HEK293 (cell line): ENCODE results near the gene PDZRN3.

Experiments
- CTCF ChIA-PET: fragments of 350-600 bp; formaldehyde crosslinking; extraction: SDS; loops from one replicate; lab custom pipeline; 2021; ENCODE audit warnings: antibody characterized with exemption; lab: Yijun Ruan, JAX
- POLR2A ChIA-PET: fragments of 300-600 bp; formaldehyde crosslinking; extraction: SDS; loops from one replicate; lab custom pipeline; 2020; ENCODE audit warnings: antibody characterized with exemption, inconsistent platforms; lab: Yijun Ruan, JAX
- H3K27ac ChIP-seq: fragments of 200-500 bp; sonication (Bioruptor generic); 2 replicates; pipeline ENCODE4 v1.5.1; 2014; ENCODE audit warnings: low read depth, low read length, control low read depth, inconsistent platforms; ENCODE audit errors: extremely low read depth
- H3K36me3 ChIP-seq, 2 experiments: fragments of 200-500 bp in 1 of 2; sonication (Bioruptor generic) in 1 of 2; 1 replicate in 1 of 2; 2 replicates in 1 of 2; pipeline ENCODE4 v1.5.1; 2014 to 2017; ENCODE audit warnings: inconsistent platforms in 2 of 2, low read length in 2 of 2; ENCODE audit not compliant: control insufficient read depth in 2 of 2, insufficient read depth in 1 of 2
- H3K4me1 ChIP-seq: fragments of 200-500 bp; sonication (Bioruptor generic); 2 replicates; pipeline ENCODE4 v1.5.1; 2014; ENCODE audit warnings: mild to moderate bottlenecking, low read length, inconsistent platforms; ENCODE audit not compliant: control insufficient read depth, insufficient read depth
- H3K4me3 ChIP-seq: 2 replicates; pipeline ENCODE4 v1.5.1; 2011; ENCODE audit warnings: low read depth, mild to moderate bottlenecking, control low read depth, low read length, moderate library complexity
- H3K9me3 ChIP-seq: fragments of 200-500 bp; sonication (Bioruptor generic); 2 replicates; pipeline ENCODE4 v1.5.1; 2014; ENCODE audit warnings: low read depth, low read length, inconsistent platforms; ENCODE audit not compliant: control insufficient read depth, insufficient read depth
- HOXD13 ChIP-seq: sonication (generic); formaldehyde crosslinking; IDR thresholded peaks from 2 replicates; pipeline ENCODE4 v1.8.0; 2022; ENCODE audit warnings: missing genetic modification reagents, borderline replicate concordance
- PRDM2 ChIP-seq: fragments of 450-650 bp; formaldehyde crosslinking; IDR thresholded peaks from 2 replicates; pipeline ENCODE4 v1.5.1; 2016; ENCODE audit warnings: missing biosample characterization, missing genetic modification characterization, borderline replicate concordance
- ZBTB10 ChIP-seq: fragments of 450-650 bp; formaldehyde crosslinking; IDR thresholded peaks from 2 replicates; pipeline ENCODE4 v1.5.1; 2016; ENCODE audit warnings: missing biosample characterization, missing genetic modification characterization
- ZFHX2 ChIP-seq: fragments of 450-650 bp; formaldehyde crosslinking; conservative IDR thresholded peaks from 2 replicates; pipeline ENCODE4 v1.5.1; 2016; ENCODE audit warnings: missing biosample characterization, missing genetic modification characterization
- ZNF114 ChIP-seq: fragments of 450-650 bp; formaldehyde crosslinking; IDR thresholded peaks from 2 replicates; pipeline ENCODE4 v1.5.0; 2017; ENCODE audit warnings: missing biosample characterization, missing genetic modification characterization
- ZNF121 ChIP-seq: fragments of 450-650 bp; formaldehyde crosslinking; IDR thresholded peaks from 2 replicates; pipeline ENCODE4 v1.5.1; 2016; ENCODE audit warnings: missing biosample characterization, missing genetic modification characterization
- ZNF157 ChIP-seq: fragments of 450-650 bp; formaldehyde crosslinking; IDR thresholded peaks from 2 replicates; pipeline ENCODE4 v1.5.1; 2016; ENCODE audit warnings: missing biosample characterization, missing genetic modification characterization
- ZNF221 ChIP-seq: fragments of 450-650 bp; formaldehyde crosslinking; IDR thresholded peaks from 2 replicates; pipeline ENCODE4 v1.5.1; 2017; ENCODE audit warnings: missing biosample characterization, missing genetic modification characterization, borderline replicate concordance
- ZNF488 ChIP-seq: fragments of 450-650 bp; formaldehyde crosslinking; IDR thresholded peaks from 2 replicates; pipeline ENCODE4 v1.5.1; 2016; ENCODE audit warnings: missing biosample characterization, missing genetic modification characterization
- ZNF530 ChIP-seq: fragments of 450-650 bp; formaldehyde crosslinking; IDR thresholded peaks from 2 replicates; pipeline ENCODE4 v1.5.1; 2016; ENCODE audit warnings: low read depth, missing biosample characterization, missing genetic modification characterization
- ZNF670 ChIP-seq: fragments of 450-650 bp; formaldehyde crosslinking; IDR thresholded peaks from 2 replicates; pipeline ENCODE4 v1.5.1; 2016; ENCODE audit warnings: missing biosample characterization, missing genetic modification characterization, low read depth
- ZSCAN30 ChIP-seq: fragments of 450-650 bp; IDR thresholded peaks from 2 replicates; pipeline ENCODE4 v1.5.1; 2018; ENCODE audit warnings: missing biosample characterization, mild to moderate bottlenecking, missing genetic modification characterization, moderate library complexity
- TF ChIP-seq, protein P1 (sequence below): fragments of 450-650 bp; formaldehyde crosslinking; IDR thresholded peaks from 2 replicates; pipeline ENCODE4 v1.5.1; 2016; ENCODE audit warnings: missing biosample characterization, missing genetic modification characterization
- TF ChIP-seq, protein P2 (sequence below): fragments of 450-650 bp; formaldehyde crosslinking; IDR thresholded peaks from 2 replicates; pipeline ENCODE4 v1.5.1; 2016; ENCODE audit warnings: missing biosample characterization, missing genetic modification characterization
- TF ChIP-seq, protein P3 (sequence below): fragments of 450-650 bp; formaldehyde crosslinking; IDR thresholded peaks from 2 replicates; pipeline ENCODE4 v1.5.1; 2016; ENCODE audit warnings: missing biosample characterization, missing genetic modification characterization

PDZRN3 gene

GRCh38 chr3:73653877-73654276, 29.1 kb upstream of the PDZRN3 start:
- no peak overlapping the region for H3K27ac ChIP-seq
- POLR2A ChIA-PET, result no interaction called here

DNA sequence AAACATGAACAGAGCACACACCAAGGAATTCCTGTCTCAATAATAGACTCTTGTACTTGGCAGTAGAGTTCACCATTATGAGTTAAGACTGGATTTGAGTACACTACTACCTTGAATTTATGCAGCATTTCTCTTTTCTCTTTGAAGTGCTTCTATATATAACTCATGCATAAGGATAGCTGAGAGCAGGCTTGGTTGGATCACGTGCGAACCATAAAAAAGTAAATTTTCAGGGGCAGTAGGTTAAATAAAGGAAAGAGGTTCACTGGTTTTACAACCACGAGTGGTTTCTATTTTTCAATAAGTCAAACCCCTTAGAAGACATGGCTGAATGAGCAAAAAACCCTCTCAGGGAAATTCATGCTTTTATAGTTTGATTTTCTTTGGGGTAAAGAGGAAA, 28.6 kb upstream of the PDZRN3 start:
- Histone ChIP-seq H3K9me3 (no peaks in the 10 kb centered on the region), H3K4me1 (no peaks in the 10 kb centered on the region), H3K36me3 (no peaks in the 10 kb centered on the region), H3K4me3 (no peak overlapping the region), H3K27ac (no peak overlapping the region)
- CTCF ChIA-PET, result interaction anchor here (0.7 kb wide), 1 partner anchor 1721 kb away, joined by 3 read pairs; no protein-coding TSS in a partner anchor
- POLR2A ChIA-PET, result no interaction called here
- no peak for TF ChIP-seq ZNF530 (tag by site-specific recombination)
- no peak for TF ChIP-seq ZSCAN30 (tag by site-specific recombination)
- TF ChIP-seq ZNF114, result no peak
- no peak for TF ChIP-seq PRDM2 (tag by site-specific recombination)
- TF ChIP-seq ZBTB10 (tag by site-specific recombination), result no peak
- TF ChIP-seq ZNF488 (tag by site-specific recombination), result no peak
- TF ChIP-seq, protein P1, sequence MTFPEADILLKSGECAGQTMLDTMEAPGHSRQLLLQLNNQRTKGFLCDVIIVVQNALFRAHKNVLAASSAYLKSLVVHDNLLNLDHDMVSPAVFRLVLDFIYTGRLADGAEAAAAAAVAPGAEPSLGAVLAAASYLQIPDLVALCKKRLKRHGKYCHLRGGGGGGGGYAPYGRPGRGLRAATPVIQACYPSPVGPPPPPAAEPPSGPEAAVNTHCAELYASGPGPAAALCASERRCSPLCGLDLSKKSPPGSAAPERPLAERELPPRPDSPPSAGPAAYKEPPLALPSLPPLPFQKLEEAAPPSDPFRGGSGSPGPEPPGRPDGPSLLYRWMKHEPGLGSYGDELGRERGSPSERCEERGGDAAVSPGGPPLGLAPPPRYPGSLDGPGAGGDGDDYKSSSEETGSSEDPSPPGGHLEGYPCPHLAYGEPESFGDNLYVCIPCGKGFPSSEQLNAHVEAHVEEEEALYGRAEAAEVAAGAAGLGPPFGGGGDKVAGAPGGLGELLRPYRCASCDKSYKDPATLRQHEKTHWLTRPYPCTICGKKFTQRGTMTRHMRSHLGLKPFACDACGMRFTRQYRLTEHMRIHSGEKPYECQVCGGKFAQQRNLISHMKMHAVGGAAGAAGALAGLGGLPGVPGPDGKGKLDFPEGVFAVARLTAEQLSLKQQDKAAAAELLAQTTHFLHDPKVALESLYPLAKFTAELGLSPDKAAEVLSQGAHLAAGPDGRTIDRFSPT, result no peak
- no peak for TF ChIP-seq ZNF221 (tag by site-specific recombination)
- TF ChIP-seq ZNF157 (tag by site-specific recombination), result no peak
- no peak for TF ChIP-seq ZNF670

More at GRCh38 chr3:73653877-73654276, 29.1 kb upstream of the PDZRN3 start:
- TF ChIP-seq, protein P2, sequence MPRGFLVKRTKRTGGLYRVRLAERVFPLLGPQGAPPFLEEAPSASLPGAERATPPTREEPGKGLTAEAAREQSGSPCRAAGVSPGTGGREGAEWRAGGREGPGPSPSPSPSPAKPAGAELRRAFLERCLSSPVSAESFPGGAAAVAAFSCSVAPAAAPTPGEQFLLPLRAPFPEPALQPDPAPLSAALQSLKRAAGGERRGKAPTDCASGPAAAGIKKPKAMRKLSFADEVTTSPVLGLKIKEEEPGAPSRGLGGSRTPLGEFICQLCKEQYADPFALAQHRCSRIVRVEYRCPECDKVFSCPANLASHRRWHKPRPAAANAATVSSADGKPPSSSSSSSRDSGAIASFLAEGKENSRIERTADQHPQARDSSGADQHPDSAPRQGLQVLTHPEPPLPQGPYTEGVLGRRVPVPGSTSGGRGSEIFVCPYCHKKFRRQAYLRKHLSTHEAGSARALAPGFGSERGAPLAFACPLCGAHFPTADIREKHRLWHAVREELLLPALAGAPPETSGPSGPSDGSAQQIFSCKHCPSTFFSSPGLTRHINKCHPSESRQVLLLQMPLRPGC (tag by site-specific recombination), result no peak
- TF ChIP-seq ZFHX2 (tag by site-specific recombination), result no peak
- TF ChIP-seq, protein P3, sequence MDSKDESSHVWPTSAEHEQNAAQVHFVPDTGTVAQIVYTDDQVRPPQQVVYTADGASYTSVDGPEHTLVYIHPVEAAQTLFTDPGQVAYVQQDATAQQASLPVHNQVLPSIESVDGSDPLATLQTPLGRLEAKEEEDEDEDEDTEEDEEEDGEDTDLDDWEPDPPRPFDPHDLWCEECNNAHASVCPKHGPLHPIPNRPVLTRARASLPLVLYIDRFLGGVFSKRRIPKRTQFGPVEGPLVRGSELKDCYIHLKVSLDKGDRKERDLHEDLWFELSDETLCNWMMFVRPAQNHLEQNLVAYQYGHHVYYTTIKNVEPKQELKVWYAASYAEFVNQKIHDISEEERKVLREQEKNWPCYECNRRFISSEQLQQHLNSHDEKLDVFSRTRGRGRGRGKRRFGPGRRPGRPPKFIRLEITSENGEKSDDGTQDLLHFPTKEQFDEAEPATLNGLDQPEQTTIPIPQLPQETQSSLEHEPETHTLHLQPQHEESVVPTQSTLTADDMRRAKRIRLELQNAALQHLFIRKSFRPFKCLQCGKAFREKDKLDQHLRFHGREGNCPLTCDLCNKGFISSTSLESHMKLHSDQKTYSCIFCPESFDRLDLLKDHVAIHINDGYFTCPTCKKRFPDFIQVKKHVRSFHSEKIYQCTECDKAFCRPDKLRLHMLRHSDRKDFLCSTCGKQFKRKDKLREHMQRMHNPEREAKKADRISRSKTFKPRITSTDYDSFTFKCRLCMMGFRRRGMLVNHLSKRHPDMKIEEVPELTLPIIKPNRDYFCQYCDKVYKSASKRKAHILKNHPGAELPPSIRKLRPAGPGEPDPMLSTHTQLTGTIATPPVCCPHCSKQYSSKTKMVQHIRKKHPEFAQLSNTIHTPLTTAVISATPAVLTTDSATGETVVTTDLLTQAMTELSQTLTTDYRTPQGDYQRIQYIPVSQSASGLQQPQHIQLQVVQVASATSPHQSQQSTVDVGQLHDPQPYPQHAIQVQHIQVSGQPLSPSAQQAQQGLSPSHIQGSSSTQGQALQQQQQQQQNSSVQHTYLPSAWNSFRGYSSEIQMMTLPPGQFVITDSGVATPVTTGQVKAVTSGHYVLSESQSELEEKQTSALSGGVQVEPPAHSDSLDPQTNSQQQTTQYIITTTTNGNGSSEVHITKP (tag by site-specific recombination), result no peak
- TF ChIP-seq HOXD13, result no peak
- TF ChIP-seq ZNF121, result no peak
- H3K9me3 ChIP-seq, result no peaks in the 10 kb centered on the region
- no peak overlapping the region for H3K4me3 ChIP-seq
- CTCF ChIA-PET, result no interaction called here
- no peaks in the 10 kb centered on the region for H3K4me1 ChIP-seq
- H3K36me3 ChIP-seq, result no peaks in the 10 kb centered on the region
